ENCODE results near the gene EXOC6B.

Gene EXOC6B

DNA sequence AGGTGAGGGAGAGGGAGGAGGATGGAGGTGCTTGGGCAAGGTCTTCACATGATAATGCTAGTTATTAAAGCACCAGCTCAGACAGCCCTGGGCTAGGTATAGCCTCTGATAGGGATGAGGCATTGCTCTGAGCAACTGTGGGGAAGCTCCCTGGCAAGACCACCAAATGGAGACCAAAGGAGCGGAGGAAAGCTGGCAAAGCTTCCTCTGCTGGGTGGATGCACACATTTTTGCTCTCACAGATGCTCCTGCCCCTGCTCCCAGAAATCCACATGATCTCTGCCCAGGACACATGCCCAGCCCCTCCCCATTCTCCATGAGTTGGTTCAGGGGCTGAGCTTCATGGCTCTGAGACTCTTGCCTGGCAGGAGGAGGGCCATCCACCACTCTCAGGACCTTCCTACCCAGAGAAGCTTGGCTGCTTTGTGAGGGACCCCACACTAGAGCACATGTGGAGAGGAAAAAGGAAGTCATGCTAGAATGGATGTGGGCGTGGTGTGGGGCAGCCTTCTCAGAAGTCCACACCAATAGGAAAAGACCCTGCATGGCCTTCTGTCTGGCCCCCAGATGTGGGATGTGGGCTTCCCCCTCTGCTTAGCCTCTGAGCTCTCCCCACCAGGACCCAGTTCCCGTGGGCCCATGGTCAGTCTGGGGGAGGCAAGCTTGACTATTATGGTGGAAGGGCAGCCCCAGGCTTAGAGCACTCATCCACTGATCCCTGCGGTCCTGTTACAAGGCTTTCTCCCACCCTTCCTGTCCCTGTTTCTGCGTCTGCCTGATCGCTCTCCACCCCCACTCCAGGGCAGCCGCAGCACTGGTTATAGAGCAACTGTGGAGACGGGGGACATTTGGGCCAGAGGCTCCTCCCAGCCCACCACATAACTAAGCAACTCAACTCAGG lies 667.7 kb downstream of the EXOC6B start:
- peaks cover 52 to 95% of the 10 kb centered on the region in 2 donors for H3K27me3 Mint-ChIP-seq
- H3K27ac Mint-ChIP-seq = no peak overlapping the region

GRCh38 chr2:72156872-72157271 lies 669.0 kb downstream of the EXOC6B start:
- Mint-ChIP-seq H3K4me1 (ENCODE audit: low read depth in 2 of 2) (no peaks in the 10 kb centered on the region), H3K9me3 (no peaks in the 10 kb centered on the region), H3K4me3 (no peak overlapping the region), H3K36me3 (ENCODE audit: insufficient read depth) (no peaks in the 10 kb centered on the region), H3K27me3 (peaks cover 49 to 100% of the 10 kb centered on the region in 2 donors), H3K27ac (no peak overlapping the region)
- no peak for ATAC-seq (replicated peaks)
- no peak for DNase-seq

More for the DNA sequence above, 667.7 kb downstream of the EXOC6B start:
- ATAC-seq (replicated peaks) (no peak), DNase-seq (no peak)
- H3K4me1 Mint-ChIP-seq (ENCODE audit: low read depth in 2 of 2) = no peaks in the 10 kb centered on the region
- H3K4me3 Mint-ChIP-seq = no peak overlapping the region
- no peaks in the 10 kb centered on the region for H3K36me3 Mint-ChIP-seq (ENCODE audit: insufficient read depth)
- H3K9me3 Mint-ChIP-seq = no peaks in the 10 kb centered on the region

- Mint-ChIP-seq H3K27ac (no peak overlapping the region), H3K36me3 (ENCODE audit: insufficient read depth) (no peaks in the 10 kb centered on the region), H3K27me3 (peaks cover 53 to 100% of the 10 kb centered on the region in 2 donors), H3K4me1 (ENCODE audit: low read depth in 2 of 2) (no peaks in the 10 kb centered on the region), H3K4me3 (no peak overlapping the region), H3K9me3 (no peaks in the 10 kb centered on the region)
- no peak for DNase-seq
- ATAC-seq (replicated peaks) = no peak
Observed at GRCh38 chr2:72155737-72156136, 670.1 kb downstream of the EXOC6B start.

GRCh38 chr2:72155151-72155550 lies 670.7 kb downstream of the EXOC6B start:
- Mint-ChIP-seq H3K36me3 (ENCODE audit: insufficient read depth) (no peaks in the 10 kb centered on the region), H3K27me3 (peaks cover 54 to 100% of the 10 kb centered on the region in 2 donors), H3K4me3 (no peak overlapping the region), H3K27ac (no peak overlapping the region), H3K4me1 (ENCODE audit: low read depth in 2 of 2) (peaks cover 2 to 3% of the 10 kb centered on the region in 2 donors), H3K9me3 (no peaks in the 10 kb centered on the region)
- no peak for ATAC-seq (replicated peaks)
- no peak for DNase-seq

GRCh38 chr2:72154386-72154975 lies 671.4 kb downstream of the EXOC6B start:
- peaks cover 9 to 10% of the 10 kb centered on the region in 2 donors for H3K4me1 Mint-ChIP-seq (ENCODE audit: low read depth in 2 of 2)
- DNase-seq (no peak), ATAC-seq (replicated peaks) (no peak)
- no peaks in the 10 kb centered on the region for H3K9me3 Mint-ChIP-seq
- H3K36me3 Mint-ChIP-seq (ENCODE audit: insufficient read depth) = no peaks in the 10 kb centered on the region
- H3K27ac Mint-ChIP-seq = no peak overlapping the region
- H3K4me3 Mint-ChIP-seq = no peak overlapping the region
- peaks cover 54 to 100% of the 10 kb centered on the region in 2 donors for H3K27me3 Mint-ChIP-seq

GRCh38 chr2:72153924-72154323 lies 671.9 kb downstream of the EXOC6B start:
- peaks cover 59 to 100% of the 10 kb centered on the region in 2 donors for H3K27me3 Mint-ChIP-seq

GRCh38 chr2:72153026-72153791 lies 672.6 kb downstream of the EXOC6B start:
- Mint-ChIP-seq H3K4me1 (ENCODE audit: low read depth in 2 of 2) (peaks cover 17% of the 10 kb centered on the region in 2 donors), H3K27me3 (peaks cover 65 to 100% of the 10 kb centered on the region in 2 donors), H3K9me3 (no peaks in the 10 kb centered on the region), H3K36me3 (ENCODE audit: insufficient read depth) (no peaks in the 10 kb centered on the region), H3K4me3 (no peak overlapping the region), H3K27ac (no peak overlapping the region)
- DNase-seq = no peak
- no peak for ATAC-seq (replicated peaks)

More at GRCh38 chr2:72153924-72154323, 671.9 kb downstream of the EXOC6B start:
- H3K36me3 Mint-ChIP-seq (ENCODE audit: insufficient read depth) = no peaks in the 10 kb centered on the region
- no peaks in the 10 kb centered on the region for H3K9me3 Mint-ChIP-seq
- ATAC-seq (replicated peaks) = no peak
- no peak overlapping the region for H3K27ac Mint-ChIP-seq
- no peak for DNase-seq
- H3K4me3 Mint-ChIP-seq = no peak overlapping the region
- peaks cover 14 to 15% of the 10 kb centered on the region in 2 donors for H3K4me1 Mint-ChIP-seq (ENCODE audit: low read depth in 2 of 2)

GRCh38 chr2:72150861-72151356 lies 674.9 kb downstream of the EXOC6B start:
- Mint-ChIP-seq H3K27me3 (peaks cover 72 to 100% of the 10 kb centered on the region in 2 donors), H3K4me3 (no peak overlapping the region), H3K36me3 (ENCODE audit: insufficient read depth) (no peaks in the 10 kb centered on the region), H3K9me3 (no peaks in the 10 kb centered on the region), H3K4me1 (ENCODE audit: low read depth in 2 of 2) (peaks cover 22 to 24% of the 10 kb centered on the region in 2 donors), H3K27ac (no peak overlapping the region)
- no peak for ATAC-seq (replicated peaks)
- DNase-seq = no peak

- H3K27me3 Mint-ChIP-seq = peaks cover 72 to 100% of the 10 kb centered on the region in 2 donors
- no peaks in the 10 kb centered on the region for H3K9me3 Mint-ChIP-seq
- H3K36me3 Mint-ChIP-seq (ENCODE audit: insufficient read depth) = no peaks in the 10 kb centered on the region
- no peak overlapping the region for H3K27ac Mint-ChIP-seq
- peak; percentile 43 to 66 (median 50) for DNase-seq
- peak; percentile 65 for ATAC-seq (replicated peaks)
- H3K4me1 Mint-ChIP-seq (ENCODE audit: low read depth in 2 of 2) = peaks cover 27 to 28% of the 10 kb centered on the region in 2 donors
- H3K4me3 Mint-ChIP-seq = peak overlapping the region; percentile 78 to 92
Observed at GRCh38 chr2:72150157-72150860, 675.5 kb downstream of the EXOC6B start.

- H3K9me3 Mint-ChIP-seq = no peaks in the 10 kb centered on the region
Observed at GRCh38 chr2:72149556-72150156, 676.2 kb downstream of the EXOC6B start.

DNA sequence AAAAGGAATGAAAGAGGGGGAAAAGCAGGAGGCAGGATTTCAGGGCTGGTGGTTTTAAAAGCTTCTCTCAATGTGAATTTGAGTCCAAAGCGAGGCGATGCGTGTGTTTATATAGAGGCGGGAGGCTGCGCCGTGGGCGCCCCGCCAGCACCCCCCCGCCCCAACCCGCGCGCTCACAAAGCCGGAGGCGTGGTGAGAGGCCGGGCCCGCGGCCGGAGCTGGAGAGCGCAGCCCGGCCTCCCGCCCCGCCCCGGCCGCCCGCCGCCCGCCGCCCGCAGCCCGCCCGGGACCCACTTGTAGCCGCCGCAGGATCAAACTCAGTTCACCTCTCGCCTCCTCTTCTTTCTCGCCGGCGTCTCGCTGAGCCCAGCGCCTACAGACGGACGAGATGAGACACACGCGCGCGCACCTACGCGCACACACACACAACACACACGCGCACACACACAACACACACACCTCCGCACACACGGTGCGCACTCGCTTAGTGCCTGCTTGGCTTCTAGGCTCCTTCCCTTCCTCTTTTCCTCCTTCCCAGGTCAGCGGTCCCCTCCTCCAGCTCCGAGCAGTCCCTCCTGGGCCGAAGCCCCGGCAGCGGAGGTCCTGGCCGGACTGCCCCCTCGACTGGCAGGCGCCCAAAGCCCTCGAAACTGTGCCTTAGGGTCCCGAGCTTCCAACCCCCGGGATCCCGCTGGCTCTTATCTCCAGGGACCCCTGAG lies 676.8 kb downstream of the EXOC6B start:
- ATAC-seq (replicated peaks) (peak; percentile 36), DNase-seq (peak in 1 of 3 experiments; percentile 1)
- peaks cover 29% of the 10 kb centered on the region in 2 donors for H3K4me1 Mint-ChIP-seq (ENCODE audit: low read depth in 2 of 2)
- peak overlapping the region; percentile 78 to 92 for H3K4me3 Mint-ChIP-seq
- peak overlapping the region in 1 of 2 donors; percentile 86 for H3K27ac Mint-ChIP-seq
- peaks cover 74 to 95% of the 10 kb centered on the region in 2 donors for H3K27me3 Mint-ChIP-seq
- H3K36me3 Mint-ChIP-seq (ENCODE audit: insufficient read depth) = no peaks in the 10 kb centered on the region
- H3K9me3 Mint-ChIP-seq = no peaks in the 10 kb centered on the region

More at GRCh38 chr2:72149556-72150156, 676.2 kb downstream of the EXOC6B start:
- H3K4me3 Mint-ChIP-seq = peak overlapping the region; percentile 78 to 92
- peak; percentile 49 for ATAC-seq (replicated peaks)
- H3K36me3 Mint-ChIP-seq (ENCODE audit: insufficient read depth) = no peaks in the 10 kb centered on the region
- H3K27ac Mint-ChIP-seq = peak overlapping the region in 1 of 2 donors; percentile 86
- peak in 1 of 3 experiments; percentile 1 for DNase-seq
- H3K4me1 Mint-ChIP-seq (ENCODE audit: low read depth in 2 of 2) = peaks cover 27 to 29% of the 10 kb centered on the region in 2 donors
- H3K27me3 Mint-ChIP-seq = peaks cover 73 to 98% of the 10 kb centered on the region in 2 donors

Measured in effector memory CD8-positive, alpha-beta T cell (primary cell).